Measurements from ENCODE around the gene BTG3. TPM values are rescaled to one million over a fixed set of nuclear protein-coding genes. Genes with fewer than 3 reads are reported as not detected.

BTG3 gene
- polyA plus RNA-seq, 1 donor from 2014 or later, result 38.5 TPM

- Histone ChIP-seq H3K36me3 (ENCODE audit: insufficient read depth, low read length) (peaks cover 17% of the 10 kb centered on the region), H4K20me1 (ENCODE audit: insufficient read depth) (no peaks in the 10 kb centered on the region), H3K4me2 (ENCODE audit: low read length) (no peak overlapping the region), H3K79me2 (replicated peaks; ENCODE audit: insufficient read depth, low read length) (peaks cover 62% of the 10 kb centered on the region), H2AFZ (ENCODE audit: low read depth, low read length) (no peak overlapping the region), H3K9me3 (ENCODE audit: low read length) (no peaks in the 10 kb centered on the region), H3K27ac (ENCODE audit: low read length) (no peak overlapping the region), H3K4me3 (ENCODE audit: low read length) (no peak overlapping the region), H3K27me3 (ENCODE audit: insufficient read depth, low read depth, low read length) (no peaks in the 10 kb centered on the region), H3F3A (ENCODE audit: insufficient read depth, low read length, poor library complexity, severe bottlenecking) (no peaks in the 10 kb centered on the region), H3K9me2 (ENCODE audit: insufficient read depth, low read length) (no peaks in the 10 kb centered on the region), H3K9ac (ENCODE audit: low read length) (no peak overlapping the region)
- TF ChIP-seq EZH2 (IDR thresholded peaks at IDR 0.05; ENCODE audit: borderline replicate concordance, insufficient read depth, low read length, poor library complexity, severe bottlenecking) (no peak), REST (IDR thresholded peaks at IDR 0.05; ENCODE audit: borderline replicate concordance) (no peak), EP300 (conservative IDR thresholded peaks at IDR 0.05; ENCODE audit: poor library complexity, severe bottlenecking) (no peak), POLR2AphosphoS5 (IDR thresholded peaks at IDR 0.05) (no peak), MXI1 (conservative IDR thresholded peaks at IDR 0.05; ENCODE audit: poor library complexity, severe bottlenecking) (no peak), RAD21 (conservative IDR thresholded peaks at IDR 0.05) (no peak), TAF1 (IDR thresholded peaks at IDR 0.05; ENCODE audit: low read depth) (no peak)
Measured at GRCh38 chr21:17545007-17545406, 67.7 kb downstream of the BTG3 start.

Small RNA genes within 50 kb of the gene (small RNA-seq; reads per million reads assigned to genes)
- 0 to 1.2 (median 0) reads per million in 3 experiments for gene RF00019

Other genes starting within 250 kb of the BTG3 start
- gene CXADR, start 99.9 kb downstream of the BTG3 start, polyA plus RNA-seq, result 174 and 175 TPM in 2 replicates
- 16.9 and 19.6 TPM in 2 replicates for gene C21orf91, start 206.5 kb upstream of the BTG3 start, polyA plus RNA-seq

Measured in neural cell (in vitro differentiated cells).